IPS-NIHi11 (cell line): ENCODE measurements around the gene FAF1.
"Not testable (repeated sequence)": the region's sequence is repeated elsewhere in the genome, so short reads cannot be mapped to it uniquely, and the experiment has no call there.

Experiments
- DNase-seq: peaks from one replicate; pipeline ENCODE4 v3.0.0; 2012; ENCODE audit warnings: mixed read lengths, low spot score

Gene FAF1

DNA sequence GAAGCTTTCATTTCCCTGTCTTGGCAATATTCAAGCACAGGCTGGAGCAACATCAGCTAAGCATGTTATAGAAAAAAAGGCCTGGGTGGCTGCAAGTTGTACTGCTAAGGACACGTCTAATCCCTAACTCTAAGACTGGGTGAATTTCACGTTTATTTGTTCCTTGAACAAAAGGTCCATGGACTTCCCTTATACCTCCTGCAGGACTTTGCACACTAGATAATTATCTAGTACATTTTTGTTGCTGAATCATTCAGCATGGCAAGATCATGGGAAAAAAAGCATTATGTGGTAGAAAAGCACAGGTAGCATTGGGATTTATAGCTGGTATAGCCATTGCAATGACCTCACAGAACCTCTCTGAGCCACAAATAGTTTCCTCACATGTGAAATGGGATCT is 406.1 kb downstream of the FAF1 start:
- DNase-seq, result no peak

DNA sequence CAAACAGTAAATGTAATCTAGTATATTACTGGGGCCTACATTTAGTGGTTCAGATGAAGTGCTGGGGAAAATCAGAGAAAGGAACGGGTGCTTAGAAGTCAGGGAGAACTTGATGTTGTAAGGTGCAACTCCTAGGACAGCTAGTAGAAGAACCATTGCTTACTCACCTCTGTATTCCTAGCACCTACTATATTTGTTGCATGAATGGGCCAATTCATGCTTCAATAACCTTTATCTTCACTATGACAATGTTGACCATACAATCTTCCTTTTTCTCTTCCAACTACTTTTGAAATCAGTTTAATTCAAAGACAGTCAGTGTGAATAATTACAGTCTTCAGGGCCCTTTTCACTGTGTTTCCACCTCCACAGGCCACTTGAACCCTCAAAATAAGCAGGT is 411.8 kb downstream of the FAF1 start:
- DNase-seq, result no peak

DNA sequence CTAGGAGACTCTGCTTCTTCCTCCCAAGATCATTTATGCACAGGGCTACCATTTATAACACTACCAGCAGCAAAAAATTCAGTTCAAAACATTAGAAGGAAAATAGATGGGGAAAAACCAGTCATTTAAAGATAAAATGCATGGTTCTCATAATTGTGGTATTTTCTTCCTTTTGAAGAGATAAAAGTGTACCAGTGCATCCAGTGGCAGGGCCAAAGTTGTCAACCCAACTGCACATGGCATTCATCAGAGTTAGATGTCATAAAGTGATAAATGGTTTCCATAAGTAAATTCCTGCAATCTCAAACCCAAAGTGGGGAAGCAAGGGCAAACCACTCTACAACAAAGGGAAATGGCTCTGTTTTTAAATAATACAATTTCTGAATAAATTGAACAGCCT is 417.7 kb downstream of the FAF1 start:
- no peak for DNase-seq

DNA sequence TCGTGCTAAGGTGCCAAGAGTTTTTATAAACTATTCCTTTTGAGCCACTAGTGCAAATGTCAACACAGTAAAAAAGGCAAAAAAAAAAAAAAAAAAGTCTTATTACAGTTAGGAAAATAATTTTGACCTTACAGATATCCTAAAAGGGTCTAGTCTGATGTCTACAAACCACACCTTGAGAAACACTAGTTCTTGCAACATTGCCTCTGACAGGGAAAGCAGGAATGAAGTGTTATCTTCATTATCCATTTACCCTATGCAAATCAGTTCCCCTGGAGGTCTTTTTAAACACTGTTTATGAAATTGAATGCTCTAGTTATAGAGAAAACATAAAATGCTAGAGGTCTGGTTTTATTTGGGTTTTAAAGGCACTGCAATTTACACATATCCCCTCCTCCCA is 421.6 kb downstream of the FAF1 start:
- no peak for DNase-seq

DNA sequence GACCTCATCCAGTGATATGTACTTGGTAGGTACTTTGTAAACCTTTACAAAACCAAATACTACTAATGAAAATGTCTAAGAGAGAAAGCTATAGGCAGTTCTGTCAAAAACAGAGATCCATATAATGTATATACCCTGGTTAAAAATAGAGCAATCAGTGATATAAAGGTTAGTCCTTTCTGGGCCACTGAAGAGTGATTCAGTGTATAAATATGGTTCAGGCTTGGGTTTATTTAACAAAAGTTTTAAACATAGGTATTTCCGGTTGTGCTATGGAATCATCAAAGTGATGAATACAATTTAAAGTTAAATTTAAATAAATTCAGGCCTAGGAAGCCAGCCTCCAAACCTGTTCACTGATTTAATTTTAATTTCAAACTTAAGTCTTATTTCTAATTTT is 428.5 kb downstream of the FAF1 start:
- no peak for DNase-seq

DNA sequence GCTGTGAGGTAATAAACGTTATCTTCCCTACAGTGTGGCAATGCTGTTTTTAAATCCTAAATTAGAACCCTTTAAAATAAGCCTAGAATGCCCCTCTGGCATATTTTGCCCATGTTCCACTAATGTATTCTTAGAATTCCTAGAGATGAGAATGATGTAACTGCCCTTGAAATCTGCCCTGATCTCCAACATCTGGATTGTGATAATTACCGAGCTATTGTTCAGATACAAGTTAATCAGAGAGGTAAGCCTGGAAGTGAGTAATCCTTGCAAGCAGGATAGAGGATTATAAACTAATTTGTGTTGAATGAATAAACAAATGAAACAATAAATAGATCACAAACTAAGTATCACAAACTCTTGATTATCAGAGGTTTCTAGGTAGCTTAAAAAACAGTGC is 429.0 kb downstream of the FAF1 start:
- no peak for DNase-seq

DNA sequence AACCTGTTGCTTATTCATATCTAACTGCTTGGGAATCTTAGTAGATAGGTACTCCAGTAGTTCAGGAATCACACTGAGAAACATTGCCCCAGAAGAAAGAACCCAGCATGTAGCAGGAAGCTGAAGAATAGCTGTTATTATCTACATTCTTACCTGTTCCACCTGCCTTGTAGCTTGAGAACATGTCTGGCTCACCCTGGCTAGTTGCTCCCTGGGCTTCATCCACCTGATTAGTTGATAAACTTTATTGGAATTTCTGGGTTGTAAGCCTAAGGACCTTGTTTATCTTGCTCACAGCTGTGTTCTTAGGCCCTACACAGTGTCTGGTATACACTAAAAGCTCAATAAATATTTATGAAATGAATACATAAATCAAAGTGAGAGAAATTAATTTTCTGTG is 430.6 kb downstream of the FAF1 start:
- DNase-seq, result peak; percentile 5

DNA sequence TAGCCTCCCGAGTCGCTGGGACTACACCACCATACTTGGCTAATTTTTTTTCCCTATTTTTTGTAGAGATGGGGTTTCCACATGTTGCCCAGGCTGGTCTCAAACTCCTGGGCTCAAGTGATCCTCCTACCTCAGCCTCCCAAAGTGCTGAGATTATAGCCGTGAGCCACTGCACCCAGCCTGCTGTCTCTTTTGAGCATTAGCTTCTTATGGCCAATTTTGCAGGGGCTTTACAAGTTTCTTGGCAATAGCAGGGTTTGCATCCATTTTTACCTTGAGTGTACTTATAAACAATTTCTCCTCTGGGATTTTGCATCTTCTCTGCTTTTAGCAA is 432.1 kb downstream of the FAF1 start:
- not testable (repeated sequence) for DNase-seq

DNA sequence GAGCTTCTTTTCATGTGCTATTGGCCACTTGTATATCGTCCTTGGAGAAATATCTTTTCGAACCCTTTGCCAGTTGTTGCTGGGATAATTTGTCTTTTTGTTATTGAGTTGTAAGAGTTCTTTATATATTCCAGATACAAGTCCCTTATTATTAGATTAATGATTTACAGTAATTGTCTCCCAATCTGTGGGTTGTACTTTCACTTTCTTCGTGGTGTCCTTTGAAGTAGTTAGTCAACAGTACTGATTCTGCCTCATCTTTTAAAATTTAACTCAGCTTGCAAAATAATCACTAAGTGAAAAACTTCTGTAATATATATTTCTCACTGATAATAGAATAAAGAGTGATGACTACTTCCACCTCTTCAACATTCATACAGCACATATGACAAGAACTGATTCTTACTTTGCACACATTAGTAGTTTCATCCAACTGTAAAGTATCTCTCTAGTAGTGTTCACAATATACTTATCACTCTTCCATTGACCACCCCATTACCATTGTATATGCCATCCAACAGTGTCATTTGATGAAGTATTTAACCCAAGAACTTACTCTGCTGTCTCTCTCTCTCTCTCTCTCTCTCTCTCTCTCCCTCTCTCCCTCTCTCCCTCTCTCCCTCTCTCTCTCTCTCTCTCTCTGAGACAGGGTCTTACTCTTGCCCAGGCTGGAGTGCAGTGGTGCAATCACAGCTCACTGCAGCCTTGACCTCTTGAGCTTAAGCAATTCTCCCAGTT is 432.6 kb downstream of the FAF1 start:
- no peak for DNase-seq

DNA sequence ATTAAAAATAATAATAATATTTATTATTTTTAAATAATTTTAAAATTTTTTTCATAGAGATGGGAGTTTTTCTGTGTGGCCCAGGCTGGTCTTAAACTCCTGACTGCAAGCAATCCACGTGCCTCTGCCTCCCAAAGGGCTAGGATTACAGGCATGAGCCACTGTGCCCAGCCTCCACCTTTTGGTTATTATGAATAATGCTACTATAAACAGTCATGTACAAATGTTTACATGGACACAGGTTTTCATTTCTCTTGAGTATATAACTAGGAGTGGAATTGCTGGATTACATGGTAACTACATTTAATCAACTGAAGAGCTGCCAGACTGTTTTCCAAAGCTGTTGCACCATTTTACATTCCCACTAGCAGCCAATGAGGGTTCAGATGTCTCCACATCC is 433.6 kb downstream of the FAF1 start:
- DNase-seq, result no peak

DNA sequence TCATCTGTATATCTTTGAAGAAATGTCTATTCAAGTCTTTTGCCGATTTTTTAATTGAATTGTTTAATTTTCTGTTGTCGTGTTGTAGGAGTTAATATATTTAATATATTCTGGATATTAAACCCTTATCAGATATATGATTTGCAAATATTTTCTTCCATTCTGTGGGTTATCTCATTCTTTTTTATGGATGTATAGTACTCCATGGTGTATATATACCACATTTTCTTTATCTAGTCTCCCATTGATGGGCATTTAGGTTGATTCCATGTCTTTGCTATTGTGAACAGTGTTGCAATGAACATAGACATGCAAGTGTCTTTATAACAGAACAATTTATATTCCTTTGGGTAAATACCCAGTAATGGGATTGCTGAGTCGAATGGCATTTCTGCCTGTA is 436.5 kb downstream of the FAF1 start:
- no peak for DNase-seq

DNA sequence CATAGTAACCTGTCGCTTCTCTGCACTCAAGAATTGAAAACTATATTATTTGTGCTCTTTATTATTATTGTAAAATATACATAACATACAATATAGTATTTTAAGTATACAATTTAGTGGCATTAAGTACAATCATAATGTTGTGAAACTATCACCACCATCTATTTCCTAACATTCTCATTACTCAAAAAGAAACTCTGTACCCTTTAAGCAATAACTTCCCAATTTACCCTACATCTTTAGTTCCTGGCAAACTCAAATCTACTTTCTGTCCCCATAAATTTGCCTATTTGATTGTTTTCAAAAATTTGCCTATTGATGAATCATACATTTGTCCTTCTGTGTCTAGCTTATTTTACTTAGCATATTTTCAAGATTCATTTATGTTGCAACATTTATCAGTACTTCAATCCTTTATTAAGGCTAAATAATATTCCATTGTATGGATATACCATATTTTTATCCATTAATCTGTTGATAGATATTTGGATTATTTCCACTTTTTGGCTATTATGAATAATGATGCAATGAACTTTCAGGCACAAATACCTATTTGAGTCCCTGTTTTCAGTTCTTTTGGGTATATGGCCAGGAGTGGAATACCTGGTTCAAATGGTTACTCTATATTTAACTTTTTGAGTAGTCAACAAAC is 437.2 kb downstream of the FAF1 start:
- no peak for DNase-seq

DNA sequence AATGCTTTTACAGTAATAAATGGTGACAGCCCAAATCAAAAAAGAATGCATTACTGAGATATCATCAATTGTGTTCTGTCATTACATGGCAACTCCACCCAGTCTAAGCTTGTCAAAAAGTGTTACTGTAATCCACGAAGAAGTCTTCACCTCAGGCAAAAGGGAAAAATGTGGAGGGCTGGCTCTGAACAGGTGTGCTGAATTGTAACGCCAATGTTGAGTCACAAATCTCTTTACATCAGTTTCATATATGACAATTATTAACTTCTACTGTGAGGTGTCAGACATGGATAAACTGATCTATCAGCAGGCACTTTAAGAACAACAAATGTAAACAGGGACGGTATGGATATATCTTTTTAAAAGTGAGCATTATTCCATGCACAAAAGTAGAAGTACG is 438.4 kb downstream of the FAF1 start:
- no peak for DNase-seq

DNA sequence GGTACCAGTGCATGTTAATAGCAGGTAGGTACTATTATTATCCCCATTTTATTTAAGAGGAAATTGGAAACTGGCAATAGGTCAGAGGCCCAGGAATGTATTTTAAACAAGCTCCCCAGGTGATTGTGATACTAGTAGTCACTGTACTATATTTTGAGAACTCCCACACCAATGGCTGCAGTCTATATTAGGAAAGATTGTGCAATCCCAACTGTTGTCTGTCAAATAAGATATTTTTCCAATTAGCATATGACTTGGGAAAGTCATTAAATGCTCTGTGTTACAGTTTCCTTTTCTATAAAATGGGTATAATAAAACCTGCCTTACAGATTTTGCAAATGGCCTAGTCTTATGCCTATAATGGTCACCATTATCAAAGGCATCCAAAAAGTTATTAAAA is 442.6 kb downstream of the FAF1 start:
- no peak for DNase-seq

DNA sequence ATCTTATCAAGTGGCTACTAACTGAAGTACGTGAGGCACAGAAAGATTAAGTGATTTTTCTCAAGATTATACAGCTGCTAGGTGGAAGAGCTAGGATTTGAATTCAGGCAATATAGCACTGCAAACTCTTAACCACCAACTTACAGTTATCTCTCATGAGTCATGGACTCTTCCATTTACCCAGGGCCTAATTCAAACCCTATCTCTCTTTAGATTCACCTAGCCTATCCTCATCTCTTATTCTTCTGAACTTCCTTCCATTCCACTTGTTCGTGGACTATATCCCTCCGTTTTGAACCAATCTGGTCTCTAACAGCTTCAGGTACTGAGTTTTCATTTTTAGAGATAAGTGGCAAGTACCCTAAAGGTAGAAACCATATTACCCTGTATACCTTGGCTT is 444.0 kb downstream of the FAF1 start:
- DNase-seq, result no peak

DNA sequence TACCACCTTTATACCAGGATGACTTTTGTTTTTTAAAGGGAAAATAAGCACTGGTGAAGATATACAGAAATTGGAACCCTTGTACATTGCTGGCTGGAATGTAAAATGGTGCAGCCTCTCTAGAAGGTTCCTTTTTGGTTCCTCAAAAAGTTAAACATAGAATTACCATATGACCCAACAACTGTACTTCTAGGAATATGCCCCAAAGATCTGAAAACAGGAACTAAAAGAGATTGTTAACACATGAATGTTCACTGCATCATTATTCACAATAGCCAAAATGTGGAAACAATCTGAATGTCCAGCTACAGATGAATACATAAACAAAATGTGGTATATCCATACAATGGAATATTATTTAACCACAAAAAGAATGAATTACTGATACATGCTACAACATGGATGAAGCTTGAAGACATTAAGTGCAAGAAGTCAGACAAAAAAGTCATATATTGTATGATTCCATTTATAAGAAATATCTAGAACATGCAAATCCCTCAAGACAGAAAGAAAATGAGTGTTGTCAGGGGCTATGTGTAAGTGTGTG is 452.0 kb downstream of the FAF1 start:
- DNase-seq, result no peak

DNA sequence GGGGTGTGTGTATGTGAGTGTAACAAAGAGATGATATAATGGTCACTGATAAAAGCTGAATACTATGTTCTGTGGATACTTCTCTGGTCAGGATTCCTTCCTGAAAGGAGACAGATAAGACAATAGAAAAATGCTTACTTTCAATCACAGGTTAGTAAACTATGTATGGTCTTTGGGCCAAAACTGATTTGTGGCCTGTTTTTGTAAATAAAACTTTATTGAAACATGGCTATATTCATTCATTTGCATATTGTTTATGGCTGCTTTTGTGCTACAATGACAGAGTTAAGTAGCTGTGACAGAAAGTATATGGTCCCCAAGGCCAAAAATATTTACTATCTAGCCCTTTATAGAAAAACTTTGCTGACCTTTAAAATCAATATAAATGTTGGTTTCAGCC is 454.6 kb downstream of the FAF1 start:
- no peak for DNase-seq

DNA sequence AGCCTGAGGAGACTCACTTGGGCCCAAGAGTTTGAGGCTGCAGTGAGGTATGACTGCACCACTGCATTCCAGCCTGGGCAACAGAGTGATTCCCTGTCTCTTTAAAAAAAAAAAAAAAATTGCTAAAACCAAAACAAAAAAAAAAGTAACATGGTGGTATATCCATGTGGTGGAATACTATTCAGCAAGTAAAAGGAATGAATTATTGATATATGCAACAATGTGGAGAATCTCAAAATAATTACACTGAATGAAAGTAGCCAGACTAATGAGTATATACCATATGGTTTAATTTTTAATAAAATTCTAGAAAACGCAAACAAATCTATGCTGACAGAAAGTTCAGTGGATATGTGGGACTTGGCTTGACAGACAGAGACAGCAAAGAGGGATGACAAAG is 456.6 kb downstream of the FAF1 start:
- DNase-seq, result no peak

DNA sequence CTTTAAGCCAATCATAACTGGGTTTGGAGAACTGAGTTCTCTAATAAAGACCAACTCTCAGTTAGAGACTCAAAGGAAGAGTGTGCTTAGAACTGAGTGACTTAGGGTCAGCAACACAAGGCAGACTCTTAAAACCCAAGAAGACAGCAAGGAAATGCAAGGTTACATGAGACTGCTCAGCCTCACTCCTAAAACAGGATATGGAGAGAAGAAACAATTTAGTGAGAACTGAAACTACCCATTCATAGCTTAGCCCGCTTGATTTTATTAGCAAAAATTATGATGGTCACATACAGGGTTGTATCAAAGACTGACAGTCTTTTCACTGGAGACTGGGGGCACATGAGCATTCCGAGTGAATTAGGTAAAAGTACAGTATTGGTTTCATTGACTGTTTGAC is 457.9 kb downstream of the FAF1 start:
- no peak for DNase-seq

DNA sequence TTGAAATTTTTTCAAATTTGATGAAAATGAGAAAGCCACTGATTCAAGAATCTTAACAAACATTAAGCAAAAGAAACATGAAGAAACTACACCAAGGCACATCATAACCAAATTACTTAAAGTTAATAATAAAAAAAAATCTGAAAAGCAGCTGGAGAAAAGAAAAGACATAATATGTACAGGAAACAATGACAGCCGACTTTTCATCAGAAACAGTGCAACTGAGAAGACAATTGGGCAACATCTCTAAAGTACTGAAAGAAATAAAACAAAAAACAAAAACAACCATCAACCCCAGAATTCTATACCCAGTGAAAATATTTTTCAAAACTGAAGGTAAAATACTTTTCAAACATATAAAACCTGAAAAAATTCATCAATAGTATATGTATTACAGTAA is 463.1 kb downstream of the FAF1 start:
- DNase-seq, result no peak

DNA sequence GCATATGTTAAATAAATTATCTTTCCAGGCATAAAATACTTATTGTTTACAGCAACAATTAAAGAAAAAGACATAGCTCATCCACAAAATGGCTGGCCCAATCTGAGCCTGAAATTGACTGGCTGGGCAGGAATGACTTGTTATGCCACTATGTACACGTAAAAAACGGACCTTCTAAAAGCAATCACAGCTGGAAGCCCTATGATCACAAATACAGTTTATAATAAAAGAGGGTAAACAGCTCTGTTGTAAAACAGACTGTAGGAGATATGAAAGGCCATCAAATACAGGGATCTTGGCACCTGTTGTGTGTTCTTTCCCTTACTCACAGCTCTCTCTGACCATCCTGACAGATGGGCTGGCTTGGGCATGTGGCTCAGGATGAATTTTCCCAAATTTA is 466.4 kb downstream of the FAF1 start:
- no peak for DNase-seq

DNA sequence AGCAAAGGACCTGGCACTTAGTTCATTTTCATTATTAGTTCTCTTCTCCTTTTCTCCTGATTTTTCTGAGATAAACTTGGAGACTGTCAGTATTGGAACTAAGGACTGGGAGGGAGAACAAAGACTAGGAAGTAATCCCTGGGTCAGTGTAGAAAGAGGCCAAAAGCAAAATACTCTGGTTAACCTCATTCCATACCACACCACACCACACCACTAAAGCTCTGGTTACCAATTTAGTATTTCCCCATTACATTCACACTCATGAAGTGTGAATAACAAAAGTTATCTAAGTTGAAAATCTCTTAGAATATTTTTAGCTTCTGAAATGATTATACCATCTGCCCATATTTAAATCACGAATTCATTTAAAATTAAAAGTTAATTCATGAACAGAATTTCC is 467.9 kb downstream of the FAF1 start:
- DNase-seq, result no peak

DNA sequence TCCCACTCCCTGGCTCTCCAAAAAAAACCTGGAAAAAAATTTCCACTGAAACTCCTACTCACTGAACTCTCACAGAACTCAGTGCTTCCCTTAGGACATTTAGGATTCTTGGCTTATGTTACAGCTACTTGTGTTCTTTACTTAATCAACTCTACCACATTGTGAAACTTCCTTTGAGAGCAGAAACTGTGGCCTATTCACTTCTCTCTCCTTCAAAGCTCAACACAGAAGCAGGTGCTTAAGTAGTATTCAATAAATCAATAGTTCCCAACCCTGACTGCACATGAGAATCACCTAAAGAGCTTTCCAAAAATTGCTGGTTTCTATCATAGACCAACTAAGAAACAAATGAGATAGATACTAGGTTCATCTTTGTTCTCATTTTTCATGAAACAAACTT is 468.9 kb downstream of the FAF1 start:
- no peak for DNase-seq

DNA sequence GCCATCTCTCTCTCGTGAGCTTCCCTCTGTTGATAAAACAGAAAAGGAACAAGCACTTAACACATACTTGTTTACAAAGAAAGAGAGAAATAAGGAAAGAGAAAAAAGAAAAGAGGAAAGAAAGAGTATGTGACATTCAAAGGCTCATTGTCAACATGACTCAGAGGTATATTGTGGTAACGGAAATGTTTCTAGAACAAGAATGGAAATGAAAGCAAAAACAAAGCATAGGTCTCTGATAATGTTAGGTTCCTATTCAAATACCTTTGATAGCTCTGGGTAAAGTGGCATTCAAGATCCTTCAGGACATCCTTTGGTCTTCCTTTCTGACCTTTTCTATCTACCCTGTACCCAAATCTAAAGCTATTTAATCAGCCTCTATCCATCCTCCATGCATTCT is 469.4 kb downstream of the FAF1 start:
- no peak for DNase-seq
